Anterior cingulate cortex (tissue), 58 donors: ENCODE results near the gene PTTG1IP2.

Experiments
- DNase-seq, 58 donors: peaks; one replicate each; lab custom pipeline; 2025; lab: John Stamatoyannopoulos, UW

PTTG1IP2 gene

GRCh38 chr7:90551036-90551435 lies 81.6 kb downstream of the PTTG1IP2 start:
- DNase-seq: no peak

- DNase-seq: no peak
Observed at GRCh38 chr7:90552521-90552920, 83.1 kb downstream of the PTTG1IP2 start.

DNA sequence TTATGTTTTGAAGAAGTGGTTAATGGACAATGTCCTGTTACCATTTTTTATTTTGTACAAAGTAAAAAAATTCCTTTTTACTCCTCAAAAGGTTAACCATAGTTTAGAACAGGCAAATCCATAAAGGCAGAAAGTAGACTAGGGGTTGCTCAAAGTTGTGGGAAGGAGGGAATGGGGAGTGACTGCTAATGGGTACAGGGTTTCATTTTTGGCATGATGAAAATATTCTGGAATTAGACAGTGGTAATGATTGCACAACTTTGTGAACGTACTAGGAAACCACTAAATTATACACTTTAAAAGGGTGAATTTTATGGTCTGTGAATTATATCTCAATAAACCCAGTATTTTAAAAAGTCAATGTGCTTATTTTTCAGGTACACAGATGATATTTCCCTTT lies 91.3 kb downstream of the PTTG1IP2 start:
- DNase-seq: no peak
